IMR-90 (cell line): ENCODE measurements around the gene DCDC1. TPM values are rescaled to one million over a fixed set of nuclear protein-coding genes. Genes with fewer than 3 reads are reported as not detected.

Source experiments
- ATAC-seq: fragments of 200-7000 bp; cut with Tn5 transposase; 2 replicates; pipeline ENCODE4 v1.9.1; 2020; ENCODE audit warnings: low read depth, mild to moderate bottlenecking, moderate library complexity
- BruUV-seq: library from RNA; stranded (reverse); fragments of 400-500 nt; replicated peaks from 2 replicates; lab custom pipeline; 2021; lab: Mats Ljungman, UMichigan
- CTCF ChIA-PET: fragments of 300-600 bp; formaldehyde crosslinking; extraction: SDS; loops from one replicate; lab custom pipeline; 2021; ENCODE audit warnings: antibody characterized with exemption; lab: Yijun Ruan, JAX
- POLR2A ChIA-PET: fragments of 300-600 bp; sonication (Branson Sonifier 250); formaldehyde crosslinking; loops from one replicate; lab custom pipeline; 2022; ENCODE audit warnings: antibody characterized with exemption; ENCODE audit not compliant: unreplicated experiment; lab: Charles Lee
- DNase-seq: peaks from one replicate; pipeline ENCODE4 v3.0.0; 2013
- H2AFZ ChIP-seq: replicated peaks from 2 replicates; pipeline ENCODE3; 2013; ENCODE audit warnings: low read length, mild to moderate bottlenecking; ENCODE audit not compliant: poor library complexity
- H2AK5ac ChIP-seq: 2 replicates; pipeline ENCODE4 v1.6.1; 2013; ENCODE audit warnings: low read depth, low read length, inconsistent platforms
- H2AK9ac ChIP-seq: replicated peaks from 2 replicates; pipeline ENCODE3; 2013; ENCODE audit warnings: mild to moderate bottlenecking, low read depth, low read length, moderate library complexity; ENCODE audit not compliant: poor library complexity
- H2BK120ac ChIP-seq: 2 replicates; pipeline ENCODE4 v1.6.1; 2013; ENCODE audit warnings: low read depth, low read length, inconsistent platforms
- H2BK15ac ChIP-seq: 3 replicates; pipeline ENCODE4 v1.6.1; 2013; ENCODE audit warnings: low read depth, low read length, inconsistent platforms
- H2BK20ac ChIP-seq: 2 replicates; pipeline ENCODE4 v1.6.1; 2013; ENCODE audit warnings: low read depth, mild to moderate bottlenecking, inconsistent platforms, low read length, moderate library complexity
- H2BK5ac ChIP-seq: 2 replicates; pipeline ENCODE4 v1.6.1; 2013; ENCODE audit warnings: mild to moderate bottlenecking, low read depth, low read length, inconsistent platforms; ENCODE audit not compliant: poor library complexity, severe bottlenecking
- H3K14ac ChIP-seq: replicated peaks from 2 replicates; pipeline ENCODE4 v1.6.1; 2013; ENCODE audit warnings: low read depth, low read length, inconsistent platforms
- H3K18ac ChIP-seq: 2 replicates; pipeline ENCODE4 v1.6.1; 2013; ENCODE audit warnings: low read depth, low read length, control low read depth
- H3K23ac ChIP-seq: 2 replicates; pipeline ENCODE4 v1.6.1; 2013; ENCODE audit warnings: low read depth, low read length, inconsistent platforms
- H3K27ac ChIP-seq: 2 replicates; pipeline ENCODE4 v1.5.1; 2013; ENCODE audit warnings: mild to moderate bottlenecking, control low read depth, low read length; ENCODE audit not compliant: insufficient read depth
- H3K27me3 ChIP-seq: 2 replicates; pipeline ENCODE4 v1.6.1; 2013; ENCODE audit warnings: low read length; ENCODE audit not compliant: control insufficient read depth, insufficient read depth
- H3K36me3 ChIP-seq: 2 replicates; pipeline ENCODE4 v1.6.1; 2013; ENCODE audit warnings: low read length, mixed read lengths; ENCODE audit not compliant: control insufficient read depth, insufficient read depth
- H3K4ac ChIP-seq: 2 replicates; pipeline ENCODE4 v1.6.1; 2013; ENCODE audit warnings: low read depth, low read length, inconsistent platforms
- H3K4me1 ChIP-seq: 2 replicates; pipeline ENCODE4 v1.6.1; 2013; ENCODE audit warnings: low read length, mixed read lengths; ENCODE audit not compliant: control insufficient read depth, insufficient read depth
- H3K4me2 ChIP-seq: 2 replicates; pipeline ENCODE4 v1.6.1; 2013; ENCODE audit warnings: low read depth, mild to moderate bottlenecking, control low read depth, low read length, moderate library complexity
- H3K4me3 ChIP-seq: 2 replicates; pipeline ENCODE4 v1.5.1; 2013; ENCODE audit warnings: low read depth, mild to moderate bottlenecking, control low read depth, low read length, moderate library complexity; ENCODE audit not compliant: insufficient read depth
- H3K56ac ChIP-seq: 2 replicates; pipeline ENCODE4 v1.6.1; 2013; ENCODE audit warnings: low read length, inconsistent platforms; ENCODE audit not compliant: insufficient read depth; ENCODE audit errors: extremely low read depth
- H3K79me1 ChIP-seq, 2 experiments: 2 replicates each; pipeline ENCODE4 v1.6.1; 2013; ENCODE audit warnings: low read length in 2 of 2, inconsistent platforms in 1 of 2, low read depth in 1 of 2
- H3K9ac ChIP-seq: 2 replicates; pipeline ENCODE4 v1.6.1; 2013; ENCODE audit warnings: low read depth, low read length, control low read depth
- H3K9me1 ChIP-seq: 2 replicates; pipeline ENCODE4 v1.6.1; 2013; ENCODE audit warnings: low read length, inconsistent platforms; ENCODE audit not compliant: insufficient read depth
- H3K9me3 ChIP-seq: 2 replicates; pipeline ENCODE4 v1.6.1; 2013; ENCODE audit warnings: low read length; ENCODE audit not compliant: control insufficient read depth, insufficient read depth
- H4K20me1 ChIP-seq: 2 replicates; pipeline ENCODE4 v1.6.1; 2013; ENCODE audit warnings: low read length, inconsistent platforms; ENCODE audit not compliant: insufficient read depth
- H4K5ac ChIP-seq: 2 replicates; pipeline ENCODE4 v1.6.1; 2013; ENCODE audit warnings: mild to moderate bottlenecking, low read depth, low read length, control low read depth
- H4K8ac ChIP-seq, 2 experiments: 2 replicates each; pipeline ENCODE4 v1.6.1; 2013; ENCODE audit warnings: low read depth in 2 of 2, low read length in 2 of 2, control low read depth in 1 of 2, inconsistent platforms in 1 of 2
- H4K91ac ChIP-seq: 2 replicates; pipeline ENCODE4 v1.6.1; 2013; ENCODE audit warnings: low read depth, low read length, inconsistent platforms; ENCODE audit not compliant: insufficient read depth
- CHD1 ChIP-seq: IDR thresholded peaks from 2 replicates; pipeline ENCODE4 v1.6.1; 2012; ENCODE audit warnings: low read depth, low read length, improper control_type of control experiment
- FOS ChIP-seq: fragments of 150-350 bp; IDR thresholded peaks from 2 replicates; pipeline ENCODE4 v1.6.1; 2016; ENCODE audit warnings: low read depth, low read length
- MAFK ChIP-seq: IDR thresholded peaks from 2 replicates; pipeline ENCODE4 v1.6.1; 2012; ENCODE audit warnings: low read depth, low read length, improper control_type of control experiment
- MAZ ChIP-seq: IDR thresholded peaks from 2 replicates; pipeline ENCODE4 v1.6.1; 2012; ENCODE audit warnings: low read depth, mild to moderate bottlenecking, low read length, improper control_type of control experiment, moderate library complexity, borderline replicate concordance
- MXI1 ChIP-seq: IDR thresholded peaks from 2 replicates; pipeline ENCODE4 v1.6.1; 2012; ENCODE audit warnings: low read depth, mild to moderate bottlenecking, low read length, moderate library complexity, borderline replicate concordance
- NFE2L2 ChIP-seq: fragments of 150-350 bp; IDR thresholded peaks from 2 replicates; pipeline ENCODE4 v1.6.1; 2016; ENCODE audit warnings: low read depth, mild to moderate bottlenecking, low read length
- RCOR1 ChIP-seq: IDR thresholded peaks from 2 replicates; pipeline ENCODE4 v1.6.1; 2012; ENCODE audit warnings: mild to moderate bottlenecking, low read length, improper control_type of control experiment; ENCODE audit not compliant: insufficient replicate concordance
- SMC3 ChIP-seq: fragments of 150-350 bp; IDR thresholded peaks from 2 replicates; pipeline ENCODE4 v1.6.1; 2016; ENCODE audit warnings: low read depth, mild to moderate bottlenecking, antibody characterized with exemption, low read length, moderate library complexity
- dilution Hi-C: fragments of 300-500 bp; cut with HindIII; formaldehyde crosslinking; loops from one replicate; pipeline ENCODE4 v1.14.3; 2018; ENCODE audit warnings: low sequenced_read_pairs; ENCODE audit not compliant: unreplicated experiment
- in situ Hi-C: fragments of 300-500 bp; cut with MboI; formaldehyde crosslinking; loops from 3 replicates; pipeline ENCODE4 v1.14.3; 2019; ENCODE audit warnings: low sequenced_read_pairs, inconsistent platforms, mixed read lengths
- intact Hi-C: fragments of 100-400 bp; cut with micrococcal nuclease; formaldehyde crosslinking; loops from 2 replicates; pipeline ENCODE4 v1.10.0; 2022
- polyA plus RNA-seq, 3 experiments: library from polyadenylated mRNA; depleted of rRNA; stranded (reverse); fragments of >200 nt; gene quantifications; 2 replicates each; pipeline ENCODE4 v1.2.3, GENCODE V29; 2012; ENCODE audit warnings: low replicate concordance in 1 of 3
- total RNA-seq: library from RNA; depleted of rRNA; stranded (reverse); fragments of >200 nt; gene quantifications from 2 replicates; pipeline ENCODE4 v1.2.3, GENCODE V29; 2012
- TF ChIP-seq, protein P1 (sequence below): fragments of 150-350 bp; IDR thresholded peaks from 2 replicates; pipeline ENCODE4 v1.6.1; 2017; ENCODE audit warnings: mild to moderate bottlenecking, antibody characterized with exemption, low read length, low read depth
- TF ChIP-seq, protein P2 (sequence below): conservative IDR thresholded peaks from 2 replicates; pipeline ENCODE4 v1.5.1; 2012; ENCODE audit warnings: mild to moderate bottlenecking, low read depth, low read length, improper control_type of control experiment
- TF ChIP-seq, protein P3 (sequence below): fragments of 150-350 bp; IDR thresholded peaks from 2 replicates; pipeline ENCODE4 v1.6.1; 2016; ENCODE audit warnings: low read depth, mild to moderate bottlenecking, low read length, moderate library complexity, borderline replicate concordance

The DCDC1 gene
- total and polyA plus RNA-seq, 2 of the 4 experiments (the other 2 are of a cell fraction) = not detected

DNA sequence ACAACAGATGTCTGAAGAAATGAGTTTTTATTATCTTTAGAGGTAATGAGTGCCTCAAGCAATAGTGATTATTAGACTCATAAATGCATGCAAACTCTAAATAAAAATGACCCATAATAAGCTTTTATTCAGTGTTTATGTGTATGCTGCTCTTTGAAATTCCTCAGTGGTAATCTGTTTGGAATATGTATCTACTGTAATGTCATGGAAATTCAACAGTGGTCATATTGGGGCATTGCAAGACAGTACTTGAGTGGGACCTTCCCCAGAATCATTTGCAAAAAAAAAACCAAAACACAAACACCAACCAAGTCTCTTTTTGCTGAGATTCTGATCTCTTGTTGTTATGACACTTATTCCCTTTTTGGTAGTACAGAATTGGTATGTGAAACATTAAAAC, 35.1 kb upstream of the DCDC1 start:
- Histone ChIP-seq H3K27me3 (no peaks in the 10 kb centered on the region), H2AK9ac (no peak overlapping the region), H3K4me2 (no peak overlapping the region), H3K4me1 (no peaks in the 10 kb centered on the region), H3K9me1 (no peaks in the 10 kb centered on the region), H3K4me3 (no peak overlapping the region), H2BK15ac (no peak overlapping the region), H2BK5ac (no peak overlapping the region), H4K5ac (no peak overlapping the region), H3K79me1 (peaks cover 2 to 3% of the 10 kb centered on the region in 2 experiments; a peak in 1 of 4 replicates), H2BK20ac (no peak overlapping the region), H4K91ac (no peak overlapping the region), H3K18ac (no peak overlapping the region), H3K27ac (no peak overlapping the region), H3K9me3 (no peaks in the 10 kb centered on the region), H2AK5ac (no peak overlapping the region), H3K14ac (no peak overlapping the region), H3K4ac (no peak overlapping the region), H2AFZ (no peak overlapping the region), H3K9ac (no peak overlapping the region), H4K20me1 (no peaks in the 10 kb centered on the region), H3K23ac (no peak overlapping the region), H3K36me3 (no peaks in the 10 kb centered on the region), H4K8ac (no peak overlapping the region), H3K56ac (no peak overlapping the region), H2BK120ac (no peak overlapping the region)
- TF ChIP-seq, protein P1, sequence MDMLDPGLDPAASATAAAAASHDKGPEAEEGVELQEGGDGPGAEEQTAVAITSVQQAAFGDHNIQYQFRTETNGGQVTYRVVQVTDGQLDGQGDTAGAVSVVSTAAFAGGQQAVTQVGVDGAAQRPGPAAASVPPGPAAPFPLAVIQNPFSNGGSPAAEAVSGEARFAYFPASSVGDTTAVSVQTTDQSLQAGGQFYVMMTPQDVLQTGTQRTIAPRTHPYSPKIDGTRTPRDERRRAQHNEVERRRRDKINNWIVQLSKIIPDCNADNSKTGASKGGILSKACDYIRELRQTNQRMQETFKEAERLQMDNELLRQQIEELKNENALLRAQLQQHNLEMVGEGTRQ = no peak
- no peak for TF ChIP-seq NFE2L2
- TF ChIP-seq CHD1 = no peak
- no peak for TF ChIP-seq FOS
- TF ChIP-seq MAFK = no peak
- TF ChIP-seq, protein P2, sequence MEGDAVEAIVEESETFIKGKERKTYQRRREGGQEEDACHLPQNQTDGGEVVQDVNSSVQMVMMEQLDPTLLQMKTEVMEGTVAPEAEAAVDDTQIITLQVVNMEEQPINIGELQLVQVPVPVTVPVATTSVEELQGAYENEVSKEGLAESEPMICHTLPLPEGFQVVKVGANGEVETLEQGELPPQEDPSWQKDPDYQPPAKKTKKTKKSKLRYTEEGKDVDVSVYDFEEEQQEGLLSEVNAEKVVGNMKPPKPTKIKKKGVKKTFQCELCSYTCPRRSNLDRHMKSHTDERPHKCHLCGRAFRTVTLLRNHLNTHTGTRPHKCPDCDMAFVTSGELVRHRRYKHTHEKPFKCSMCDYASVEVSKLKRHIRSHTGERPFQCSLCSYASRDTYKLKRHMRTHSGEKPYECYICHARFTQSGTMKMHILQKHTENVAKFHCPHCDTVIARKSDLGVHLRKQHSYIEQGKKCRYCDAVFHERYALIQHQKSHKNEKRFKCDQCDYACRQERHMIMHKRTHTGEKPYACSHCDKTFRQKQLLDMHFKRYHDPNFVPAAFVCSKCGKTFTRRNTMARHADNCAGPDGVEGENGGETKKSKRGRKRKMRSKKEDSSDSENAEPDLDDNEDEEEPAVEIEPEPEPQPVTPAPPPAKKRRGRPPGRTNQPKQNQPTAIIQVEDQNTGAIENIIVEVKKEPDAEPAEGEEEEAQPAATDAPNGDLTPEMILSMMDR = no peak
- no peak for TF ChIP-seq MXI1
- no peak for TF ChIP-seq SMC3
- TF ChIP-seq MAZ = no peak
- TF ChIP-seq RCOR1 = no peak
- TF ChIP-seq, protein P3, sequence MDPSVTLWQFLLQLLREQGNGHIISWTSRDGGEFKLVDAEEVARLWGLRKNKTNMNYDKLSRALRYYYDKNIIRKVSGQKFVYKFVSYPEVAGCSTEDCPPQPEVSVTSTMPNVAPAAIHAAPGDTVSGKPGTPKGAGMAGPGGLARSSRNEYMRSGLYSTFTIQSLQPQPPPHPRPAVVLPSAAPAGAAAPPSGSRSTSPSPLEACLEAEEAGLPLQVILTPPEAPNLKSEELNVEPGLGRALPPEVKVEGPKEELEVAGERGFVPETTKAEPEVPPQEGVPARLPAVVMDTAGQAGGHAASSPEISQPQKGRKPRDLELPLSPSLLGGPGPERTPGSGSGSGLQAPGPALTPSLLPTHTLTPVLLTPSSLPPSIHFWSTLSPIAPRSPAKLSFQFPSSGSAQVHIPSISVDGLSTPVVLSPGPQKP = no peak
- BruUV-seq = no TSS peak
- dilution Hi-C loops (no loop called here), in situ Hi-C loops (no loop called here), intact Hi-C loops (no loop called here)
- ChIA-PET CTCF (interaction anchor here (0.6 to 1.0 kb wide), 2 partner anchors 140 to 554 kb away, joined by 3 to 5 read pairs; no protein-coding TSS in a partner anchor), POLR2A (no interaction called here)
- ATAC-seq = no peak
- no peak for DNase-seq
